ENCODE results near the gene ST7. TPM values are rescaled to one million over a fixed set of nuclear protein-coding genes. Genes with fewer than 3 reads are reported as not detected.

ST7 gene
- polyA plus RNA-seq, 2 of the 4 experiments (the other 2 are of a cell fraction), result 16.2 to 26.0 TPM

- Histone ChIP-seq H3K27ac (no peak overlapping the region; a peak in 1 of 6 replicates), H3K4me1 (no peaks in the 10 kb centered on the region; the same call in 1 of the 3 replicates), H3K9me3 (no peaks in the 10 kb centered on the region), H3K4me2 (no peak overlapping the region), H3K4me3 (no peak overlapping the region)
- DNase-seq (ENCODE audit: low read depth in 1 of 2, low spot score in 1 of 2) (no peak), ATAC-seq (no peak), FAIRE-seq (no peak)
- WGBS (ENCODE audit: missing lambda C conversion rate), result 86% methylated on average over 1 of the region's 1 CpG
- ChIA-PET POLR2A (interaction anchor here (0.6 kb wide), 1 partner anchor 13 kb away, joined by 3 read pairs; no protein-coding TSS in a partner anchor), CTCF (interaction anchor here (6.3 kb wide), 1 partner anchor 12 kb away, joined by 58 read pairs; no protein-coding TSS in a partner anchor)
- TF ChIP-seq MAZ (IDR thresholded peaks at IDR 0.05; ENCODE audit: borderline replicate concordance, low read depth, low read length) (no peak), EHMT2 (IDR thresholded peaks at IDR 0.05; ENCODE audit: low read depth) (no peak), BCL3 (IDR thresholded peaks at IDR 0.05) (no peak), ZC3H11A (IDR thresholded peaks at IDR 0.05) (no peak), ZSCAN20 (CRISPR knock-in tag; IDR thresholded peaks at IDR 0.05) (no peak), USF2 (IDR thresholded peaks at IDR 0.05) (no peak)
- TF ChIP-seq, protein P1, sequence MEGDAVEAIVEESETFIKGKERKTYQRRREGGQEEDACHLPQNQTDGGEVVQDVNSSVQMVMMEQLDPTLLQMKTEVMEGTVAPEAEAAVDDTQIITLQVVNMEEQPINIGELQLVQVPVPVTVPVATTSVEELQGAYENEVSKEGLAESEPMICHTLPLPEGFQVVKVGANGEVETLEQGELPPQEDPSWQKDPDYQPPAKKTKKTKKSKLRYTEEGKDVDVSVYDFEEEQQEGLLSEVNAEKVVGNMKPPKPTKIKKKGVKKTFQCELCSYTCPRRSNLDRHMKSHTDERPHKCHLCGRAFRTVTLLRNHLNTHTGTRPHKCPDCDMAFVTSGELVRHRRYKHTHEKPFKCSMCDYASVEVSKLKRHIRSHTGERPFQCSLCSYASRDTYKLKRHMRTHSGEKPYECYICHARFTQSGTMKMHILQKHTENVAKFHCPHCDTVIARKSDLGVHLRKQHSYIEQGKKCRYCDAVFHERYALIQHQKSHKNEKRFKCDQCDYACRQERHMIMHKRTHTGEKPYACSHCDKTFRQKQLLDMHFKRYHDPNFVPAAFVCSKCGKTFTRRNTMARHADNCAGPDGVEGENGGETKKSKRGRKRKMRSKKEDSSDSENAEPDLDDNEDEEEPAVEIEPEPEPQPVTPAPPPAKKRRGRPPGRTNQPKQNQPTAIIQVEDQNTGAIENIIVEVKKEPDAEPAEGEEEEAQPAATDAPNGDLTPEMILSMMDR (IDR thresholded peaks at IDR 0.05), result no peak
These were observed 46.0 kb downstream of the ST7 start for GRCh38 chr7:116999311-116999710.

DNA sequence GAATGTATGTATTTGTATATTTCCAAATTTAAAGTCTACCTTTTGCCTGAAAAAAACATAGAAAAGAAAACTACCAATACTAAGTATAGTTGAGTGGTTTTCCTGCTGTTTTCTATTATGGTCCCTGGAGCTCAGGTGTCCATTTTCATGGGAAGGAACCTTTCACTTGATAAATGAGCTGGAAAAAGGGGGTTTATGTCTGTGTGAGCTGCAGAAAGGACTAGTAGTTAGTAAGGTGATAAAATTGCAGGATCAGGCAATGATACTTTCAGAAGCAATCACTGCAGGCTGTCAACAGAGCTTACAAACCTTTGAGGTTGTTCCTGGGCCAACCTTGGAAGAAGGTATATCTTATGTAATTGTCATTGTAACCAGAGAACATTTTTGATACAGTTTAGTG lies 48.0 kb downstream of the ST7 start:
- Histone ChIP-seq H3K4me2 (no peak overlapping the region), H3K4me3 (no peak overlapping the region), H3K27ac (no peak overlapping the region), H3K9me3 (no peaks in the 10 kb centered on the region), H3K4me1 (peaks cover 6% of the 10 kb centered on the region; the same call in 2 of the 3 replicates)
- TF ChIP-seq JUNB (IDR thresholded peaks at IDR 0.05), result no peak
- TF ChIP-seq ZNF302 (CRISPR knock-in tag; IDR thresholded peaks at IDR 0.05), result no peak
- TF ChIP-seq BCL3 (IDR thresholded peaks at IDR 0.05), result no peak
- TF ChIP-seq, protein P2, sequence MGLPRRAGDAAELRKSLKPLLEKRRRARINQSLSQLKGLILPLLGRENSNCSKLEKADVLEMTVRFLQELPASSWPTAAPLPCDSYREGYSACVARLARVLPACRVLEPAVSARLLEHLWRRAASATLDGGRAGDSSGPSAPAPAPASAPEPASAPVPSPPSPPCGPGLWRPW (IDR thresholded peaks at IDR 0.05), result no peak
- TF ChIP-seq HOXB5 (CRISPR knock-in tag; IDR thresholded peaks at IDR 0.05), result no peak
- TF ChIP-seq EHF (CRISPR knock-in tag; IDR thresholded peaks at IDR 0.05), result no peak
- no peak for TF ChIP-seq ZC3H11A (IDR thresholded peaks at IDR 0.05)
- DNase-seq (ENCODE audit: low read depth in 1 of 2, low spot score in 1 of 2) (no peak), ATAC-seq (no peak), FAIRE-seq (no peak)
- POLR2A ChIA-PET, result no interaction called here
- CTCF ChIA-PET, result no interaction called here

- POLR2A ChIA-PET, result no interaction called here
- Histone ChIP-seq H3K4me3 (no peak overlapping the region), H3K4me2 (no peak overlapping the region), H3K4me1 (peaks cover 6% of the 10 kb centered on the region; the same call in 1 of the 3 replicates), H3K27ac (no peak overlapping the region), H3K9me3 (no peaks in the 10 kb centered on the region)
- DNase-seq (ENCODE audit: low read depth in 1 of 2, low spot score in 1 of 2) (no peak), FAIRE-seq (no peak), ATAC-seq (no peak)
- TF ChIP-seq ATOH8 (CRISPR knock-in tag; IDR thresholded peaks at IDR 0.05; ENCODE audit: low read depth), result no peak
- TF ChIP-seq HOXB13 (CRISPR knock-in tag; IDR thresholded peaks at IDR 0.05; ENCODE audit: low read depth), result no peak
- no peak for TF ChIP-seq MAZ (IDR thresholded peaks at IDR 0.05; ENCODE audit: borderline replicate concordance, low read depth, low read length)
- CTCF ChIA-PET, result no interaction called here
- WGBS (ENCODE audit: missing lambda C conversion rate), result 76% methylated on average over 1 of the region's 1 CpG
These were observed 51.6 kb downstream of the ST7 start for GRCh38 chr7:117004899-117005298.
